GM21619 (cell line): Measurements from ENCODE around the gene PRDX3.
"Not testable (repeated sequence)": the region's sequence is repeated elsewhere in the genome, so short reads cannot be mapped to it uniquely, and the experiment has no call there.

Source experiments
- ATAC-seq: cut with Tn5 transposase; IDR thresholded peaks from one replicate; pipeline ENCODE4 v1.9.1; 2021; ENCODE audit not compliant: unreplicated experiment

Gene PRDX3

GRCh38 chr10:119206603-119207365 is 28.2 kb upstream of the PRDX3 start:
- ATAC-seq = peak; percentile 52

GRCh38 chr10:119205894-119206602 is 27.4 kb upstream of the PRDX3 start:
- ATAC-seq = peak; percentile 30

DNA sequence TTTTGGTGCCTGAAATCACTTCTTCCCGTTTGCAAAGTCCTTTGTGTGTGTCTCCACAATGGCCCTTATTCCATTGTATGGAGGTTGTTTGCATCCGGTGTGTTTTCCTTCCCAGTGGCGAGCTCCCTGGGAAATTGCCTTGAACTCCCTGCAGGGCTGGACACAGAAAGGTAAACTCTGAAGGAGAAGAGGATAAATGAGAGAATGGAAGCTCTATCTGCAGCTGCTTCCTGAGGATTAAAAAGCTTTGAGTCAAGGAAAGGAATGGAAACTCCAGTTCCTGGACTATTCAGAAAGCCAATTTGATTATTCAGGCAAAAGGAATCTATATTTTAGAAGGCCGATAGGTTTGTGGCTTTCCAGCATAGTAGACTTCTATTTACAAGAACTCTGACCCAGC is 24.4 kb upstream of the PRDX3 start:
- no peak for ATAC-seq

GRCh38 chr10:119201233-119201632 is 22.6 kb upstream of the PRDX3 start:
- ATAC-seq = no peak

- peak; percentile 80 for ATAC-seq
Observed at GRCh38 chr10:119199231-119199992, 20.8 kb upstream of the PRDX3 start.

GRCh38 chr10:119198438-119198837 is 19.8 kb upstream of the PRDX3 start:
- no peak for ATAC-seq

DNA sequence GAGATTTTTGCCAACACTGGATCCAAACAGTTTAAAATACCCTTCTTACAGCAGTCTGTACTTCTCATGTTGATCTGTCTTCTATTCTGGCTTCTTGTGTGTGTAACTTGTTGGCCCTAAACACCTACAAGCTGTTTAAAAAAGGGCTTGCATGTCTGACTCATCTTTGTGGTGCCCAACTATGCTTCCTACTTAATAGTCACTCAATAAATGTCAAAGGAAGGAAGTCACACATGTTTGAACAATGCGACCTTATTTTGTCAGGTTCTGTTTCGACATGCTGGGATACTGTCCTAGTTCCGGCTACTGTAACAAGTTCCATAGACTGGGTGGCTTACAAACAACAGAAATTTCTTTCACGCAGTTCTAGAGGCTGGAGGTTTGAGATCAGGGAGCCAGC is 19.3 kb upstream of the PRDX3 start:
- ATAC-seq = no peak

- ATAC-seq = no peak
Observed at GRCh38 chr10:119191881-119192280, 13.3 kb upstream of the PRDX3 start.

GRCh38 chr10:119190954-119191785 is 12.6 kb upstream of the PRDX3 start:
- no peak for ATAC-seq

DNA sequence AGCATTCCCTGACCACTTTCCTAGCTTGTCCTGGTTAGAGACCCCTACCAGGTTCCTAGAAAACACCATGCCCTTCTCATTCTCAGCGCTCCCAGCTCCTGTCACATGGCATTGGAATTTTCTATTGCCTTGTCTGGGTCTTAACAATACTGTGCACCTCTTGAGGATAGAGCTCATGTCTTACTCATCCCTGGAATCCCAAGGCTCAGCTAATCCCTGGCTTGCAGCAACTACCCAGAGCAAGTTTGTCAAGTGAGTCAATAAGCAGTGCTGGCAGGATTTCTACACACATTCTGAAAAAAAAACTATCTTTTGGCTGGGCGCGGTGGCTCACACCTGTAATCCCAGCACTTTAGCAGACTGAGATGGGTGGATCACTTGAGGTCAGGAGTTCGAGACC is 11.7 kb upstream of the PRDX3 start:
- ATAC-seq = no peak

GRCh38 chr10:119189811-119190282 is 11.2 kb upstream of the PRDX3 start:
- ATAC-seq = peak; percentile 72

GRCh38 chr10:119183664-119184412 is 5.2 kb upstream of the PRDX3 start:
- ATAC-seq = no peak

DNA sequence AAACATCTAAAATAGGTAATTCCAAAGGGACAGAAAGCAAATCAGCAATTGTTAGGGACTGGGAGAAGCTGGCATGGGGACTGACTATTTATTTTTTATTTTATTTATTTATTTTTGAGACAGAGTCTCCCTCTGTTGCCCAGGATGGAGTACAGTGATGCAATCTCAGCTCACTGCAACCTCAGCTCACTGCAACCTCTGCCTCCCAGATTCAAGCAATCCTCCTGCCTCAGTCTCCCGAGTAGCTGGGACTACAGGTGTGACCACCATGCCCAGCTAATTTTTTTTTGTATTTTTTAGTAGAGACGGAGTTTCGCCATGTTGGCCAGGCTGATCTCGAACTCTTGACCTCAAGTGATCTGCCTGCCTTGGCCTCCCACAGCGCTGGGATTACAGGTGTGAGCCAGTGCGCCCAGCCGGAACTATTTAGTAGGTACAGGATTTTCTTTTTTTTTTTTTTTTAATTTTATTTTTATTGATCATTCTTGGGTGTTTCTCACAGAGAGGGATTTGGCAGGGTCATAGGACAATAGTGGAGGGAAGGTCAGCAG is 2.3 kb upstream of the PRDX3 start:
- ATAC-seq = not testable (repeated sequence)

- no peak for ATAC-seq
Observed at GRCh38 chr10:119177708-119178371, 772 bp downstream of the PRDX3 start.

- no peak for ATAC-seq
Observed at GRCh38 chr10:119176166-119176565, 2.4 kb downstream of the PRDX3 start.

GRCh38 chr10:119174109-119174508 is 4.5 kb downstream of the PRDX3 start:
- no peak for ATAC-seq

DNA sequence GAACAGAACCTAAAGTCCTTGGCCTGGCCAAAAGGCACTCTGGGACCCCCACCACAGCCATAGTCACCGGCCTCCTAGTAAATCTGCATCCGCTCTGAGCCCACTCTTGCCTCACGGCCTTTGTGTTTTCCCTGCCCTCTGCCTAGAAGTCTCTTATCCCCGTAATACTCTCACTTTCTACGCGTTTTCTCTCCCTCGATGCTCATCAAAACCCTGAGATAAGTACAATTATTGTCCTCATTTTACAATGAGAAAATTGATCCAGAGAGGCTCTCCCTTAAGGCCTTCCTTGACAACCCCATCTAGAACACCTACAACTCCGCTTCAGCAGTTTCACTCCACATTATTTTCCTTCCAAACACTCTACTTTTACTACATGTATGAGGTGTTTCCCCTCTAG is 11.6 kb downstream of the PRDX3 start:
- no peak for ATAC-seq

DNA sequence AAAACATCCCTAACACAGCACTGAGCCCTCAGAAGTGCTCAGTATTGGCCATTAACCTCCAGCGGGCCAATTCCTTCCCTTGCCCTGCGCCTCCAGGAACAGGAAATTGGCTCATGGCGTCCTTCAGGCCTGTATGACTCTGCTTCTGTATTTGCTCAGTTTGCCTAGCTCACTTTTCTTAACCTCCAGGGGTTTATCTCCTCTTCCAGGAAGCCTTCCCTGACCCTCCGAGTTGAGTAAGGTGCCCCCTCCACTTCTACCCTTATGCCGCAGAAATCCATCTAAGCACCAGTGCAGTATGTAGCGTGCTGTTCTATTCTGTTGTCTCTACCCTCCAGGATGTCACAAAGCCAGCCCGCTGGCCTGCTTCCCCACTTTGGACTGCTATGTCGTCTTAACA is 12.0 kb downstream of the PRDX3 start:
- no peak for ATAC-seq

GRCh38 chr10:119166118-119166500 is 12.5 kb downstream of the PRDX3 start:
- ATAC-seq = peak; percentile 1
